Kidney (tissue), 14 donors: Measurements from ENCODE around the gene MDFIC2. TPM values are rescaled to one million over a fixed set of nuclear protein-coding genes. Genes with fewer than 3 reads are reported as not detected.

Source experiments
- DNase-seq, 5 donors: peaks; one replicate each; pipeline ENCODE4 v3.0.0-alpha.2; 2013 to 2020
- FAIRE-seq: peaks from 2 replicates; lab custom pipeline; 2012; peaks lifted over from hg19 to GRCh38; lab: Jason Lieb, UNC
- H3K27ac ChIP-seq, 2 donors: one replicate each; pipeline ENCODE4 v1.7.0; 2013; ENCODE audit warnings: low read depth in 2 of 2, low read length in 2 of 2, inconsistent platforms in 1 of 2
- H3K27me3 ChIP-seq: one replicate; pipeline ENCODE4 v1.7.1; 2013; ENCODE audit warnings: low read length, inconsistent platforms; ENCODE audit not compliant: control insufficient read depth, insufficient read depth
- H3K36me3 ChIP-seq, 3 donors: one replicate each; pipeline versions ENCODE4 v1.7.0 to v1.7.1; 2013; ENCODE audit warnings: low read length in 3 of 3, control low read depth in 1 of 3, inconsistent platforms in 1 of 3; ENCODE audit not compliant: insufficient read depth in 3 of 3, control insufficient read depth in 2 of 3
- H3K4me1 ChIP-seq, 3 donors: one replicate each; pipeline versions ENCODE4 v1.7.0 to v1.7.1; 2013; ENCODE audit warnings: low read length in 3 of 3, inconsistent platforms in 1 of 3, low read depth in 1 of 3; ENCODE audit not compliant: control insufficient read depth in 2 of 3, insufficient read depth in 2 of 3
- H3K4me3 ChIP-seq, 3 donors: one replicate each; pipeline versions ENCODE4 v1.7.0 to v1.8.1; 2013; ENCODE audit warnings: low read length in 3 of 3, control low read depth in 1 of 3, inconsistent platforms in 1 of 3
- H3K9ac ChIP-seq, 3 donors: one replicate each; pipeline versions ENCODE4 v1.7.0 to v1.7.1; 2013; ENCODE audit warnings: low read length in 3 of 3, control low read depth in 1 of 3, inconsistent platforms in 1 of 3
- H3K9me3 ChIP-seq, 3 donors: one replicate each; pipeline versions ENCODE4 v1.7.0 to v1.7.1; 2013; ENCODE audit warnings: low read length in 3 of 3, control low read depth in 1 of 3, inconsistent platforms in 1 of 3; ENCODE audit not compliant: control insufficient read depth in 2 of 3, insufficient read depth in 1 of 3
- CTCF ChIP-seq: IDR thresholded peaks from 3 replicates; pipeline ENCODE4 v1.5.1; 2012; ENCODE audit warnings: mild to moderate bottlenecking, moderate library complexity, borderline replicate concordance; ENCODE audit not compliant: insufficient read depth; ENCODE audit errors: extremely low read depth
- intact Hi-C: fragments of 100-400 bp; cut with DNase I; formaldehyde crosslinking; loops from one replicate; pipeline ENCODE4 v1.11.1; 2022
- polyA plus RNA-seq: library from polyadenylated mRNA; stranded (reverse); fragments of 350-450 nt; fragmentation: Illumina TruSeq; extraction: RNeasy Lipid Tissue Mini Kit (QIAGEN cat#74804); gene quantifications from one replicate; pipeline ENCODE4 v1.2.3, GENCODE V29; 2014; ENCODE audit warnings: low read depth, low replicate concordance; ENCODE audit not compliant: insufficient read depth
- total RNA-seq: library from RNA; stranded (reverse); fragmentation: NEBNext Ultra II Directional; extraction: Animal tissue kit (Norgen Biotek cat#: 25700); gene quantifications from one replicate; pipeline ENCODE4 v1.2.1, GENCODE V29; 2021
- donor health status: control.
- donor health status: control.
- donor health status: control.
- donor health status: control.
- donor health status: control.
- donor health status: DM: yes; HTN: yes; CAD: no.
- donor health status: Normal renal cell carcinoma (clear cell type).

MDFIC2 gene
- total and polyA plus RNA-seq, 2 donors from 2014 or later, result not detected

- no peak for FAIRE-seq
- no peak for DNase-seq
- Histone ChIP-seq H3K4me1 (no peaks in the 10 kb centered on the region), H3K4me3 (no peak overlapping the region), H3K9me3 (no peaks in the 10 kb centered on the region), H3K27ac (no peak overlapping the region), H3K36me3 (no peaks in the 10 kb centered on the region), H3K9ac (no peak overlapping the region), H3K27me3 (no peaks in the 10 kb centered on the region)
- intact Hi-C loops, result no loop called here
- TF ChIP-seq CTCF, result no peak
These were observed 162.6 kb downstream of the MDFIC2 start for GRCh38 chr3:70149714-70150400.
